Uterus (tissue), 2 donors: ENCODE data around the gene MLLT6.

ENCODE experiments used
- CTCF ChIP-seq, 4 experiments: fragments of 200-600 bp in 2 of 4; fragments of 450-650 bp in 2 of 4; sonication (generic) in 2 of 4; IDR thresholded peaks; one replicate each; pipeline ENCODE4 v1.5.1; 2016 to 2019; ENCODE audit warnings: antibody characterized with exemption in 4 of 4, mild to moderate bottlenecking in 2 of 4, moderate library complexity in 1 of 4
- POLR2A ChIP-seq, 2 donors: fragments of 450-650 bp; IDR thresholded peaks; one replicate each; pipeline ENCODE4 v1.6.1; 2016; ENCODE audit warnings: antibody characterized with exemption in 2 of 2, mild to moderate bottlenecking in 1 of 2, moderate library complexity in 1 of 2

GRCh38 chr17:38677819-38678218, 27.3 kb upstream of the MLLT6 start:
- TF ChIP-seq CTCF (IDR thresholded peaks at IDR 0.05), result no peak
- no peak for TF ChIP-seq POLR2A (IDR thresholded peaks at IDR 0.05)
